ENCODE data around the gene ATRNL1. TPM values are rescaled to one million over a fixed set of nuclear protein-coding genes. Genes with fewer than 3 reads are reported as not detected.

The ATRNL1 gene
- total and polyA plus RNA-seq, 2 of the 8 experiments (the other 6 are each of a cell fraction or from before 2014, with no cell fraction given): 5.1 to 17.6 TPM

DNA sequence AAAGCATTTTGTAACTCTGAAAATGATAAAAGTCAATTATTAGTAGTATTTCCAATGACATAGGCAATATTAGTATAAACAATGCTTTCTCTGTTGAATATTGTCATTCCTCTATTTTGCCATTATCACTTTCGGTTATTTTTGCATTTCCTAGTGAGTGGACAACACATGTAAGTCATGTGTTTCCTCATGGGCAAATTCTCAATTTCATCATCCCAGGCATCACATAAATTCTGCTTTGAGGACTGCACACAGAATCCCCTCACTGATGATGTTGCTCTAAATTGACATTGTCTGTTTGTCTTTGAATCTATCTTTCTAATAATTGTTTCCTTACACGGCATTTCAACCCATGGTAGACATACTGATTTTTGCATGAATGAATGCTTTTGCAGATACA, 842.6 kb downstream of the ATRNL1 start:
- Histone ChIP-seq H2BK20ac (ENCODE audit: low read length) (no peak overlapping the region), H2BK12ac (ENCODE audit: low read depth, low read length) (no peak overlapping the region), H4K5ac (ENCODE audit: insufficient read length, low read depth, low read length) (no peak overlapping the region), H3K4ac (replicated peaks; ENCODE audit: insufficient read length, low read depth, low read length) (no peak overlapping the region), H3K36me3 (ENCODE audit: control insufficient read depth in 2 of 4, insufficient read depth in 4 of 4, low read length in 3 of 4) (no peaks in the 10 kb centered on the region), H4K91ac (replicated peaks; ENCODE audit: insufficient read length, low read length) (no peak overlapping the region), H3K27me3 (replicated peaks in 1 of 4; ENCODE audit: control insufficient read depth in 3 of 4, extremely low read depth in 1 of 4, insufficient read depth in 3 of 4, low read length in 3 of 4) (no peaks in the 10 kb centered on the region), H3K79me1 (ENCODE audit: low read depth, low read length) (no peaks in the 10 kb centered on the region), H2BK15ac (ENCODE audit: low read length) (no peak overlapping the region), H3K9me3 (ENCODE audit: insufficient read depth in 2 of 2, low read depth in 1 of 2, low read length in 1 of 2) (no peaks in the 10 kb centered on the region), H3K14ac (ENCODE audit: insufficient read length) (no peak overlapping the region), H4K20me1 (replicated peaks in 1 of 2; ENCODE audit: control insufficient read depth in 1 of 2, insufficient read depth in 2 of 2, low read length in 2 of 2) (no peaks in the 10 kb centered on the region), H2AK5ac (ENCODE audit: low read depth, low read length) (no peak overlapping the region), H3K23me2 (ENCODE audit: low read depth, low read length) (no peaks in the 10 kb centered on the region), H3K18ac (ENCODE audit: extremely low read depth, low read length) (no peak overlapping the region), H3K4me1 (replicated peaks in 1 of 4; ENCODE audit: control insufficient read depth in 3 of 4, insufficient read depth in 4 of 4, low read length in 3 of 4) (peaks cover 0 to 3% (median 0%) of the 10 kb centered on the region in 4 experiments; a peak in 1 of 7 replicates), H3K27ac (ENCODE audit: low read depth, low read length) (no peak overlapping the region), H3K4me3 (ENCODE audit: extremely low read depth in 1 of 4, insufficient read depth in 2 of 4, low read depth in 3 of 4, low read length in 4 of 4) (no peak overlapping the region), H3K4me2 (ENCODE audit: insufficient read depth in 1 of 2, low read depth in 2 of 2, low read length in 2 of 2) (no peak overlapping the region), H2BK5ac (ENCODE audit: low read depth, low read length) (no peak overlapping the region), H3K9ac (replicated peaks in 1 of 4; ENCODE audit: extremely low read depth in 1 of 4, low read depth in 3 of 4, low read length in 3 of 4) (no peak overlapping the region), H2BK120ac (replicated peaks; ENCODE audit: low read depth, low read length) (no peak overlapping the region), H3K79me2 (ENCODE audit: control insufficient read depth in 1 of 2, insufficient read depth in 2 of 2, low read length in 2 of 2) (no peaks in the 10 kb centered on the region), H2AFZ (ENCODE audit: low read length) (no peak overlapping the region), H4K8ac (ENCODE audit: extremely low read depth, insufficient read depth, low read length) (no peak overlapping the region), H3K56ac (replicated peaks; ENCODE audit: insufficient read length, low read depth, low read length) (no peak overlapping the region), H3K23ac (ENCODE audit: insufficient read length) (no peak overlapping the region)
- ChIA-PET CTCF (ENCODE audit: partially characterized antibody) (no interaction called here), POLR2A (ENCODE audit: partially characterized antibody) (no interaction called here)
- FAIRE-seq (no peak), DNase-seq (ENCODE audit: low read depth in 1 of 2, low spot score in 2 of 2) (no peak)
- WGBS, 2 experiments (ENCODE audit: extremely low coverage in 1 of 2, insufficient coverage in 1 of 2, insufficient read length in 1 of 2, insufficient replicate concordance in 2 of 2, low coverage in 1 of 2, low lambda C conversion rate in 2 of 2, missing lambda C conversion rate in 1 of 2): 92% methylated on average over 2 of the region's 2 CpGs; no CpG with 5 or more reads in 1 of the 2 experiments
- TF ChIP-seq, protein P1, sequence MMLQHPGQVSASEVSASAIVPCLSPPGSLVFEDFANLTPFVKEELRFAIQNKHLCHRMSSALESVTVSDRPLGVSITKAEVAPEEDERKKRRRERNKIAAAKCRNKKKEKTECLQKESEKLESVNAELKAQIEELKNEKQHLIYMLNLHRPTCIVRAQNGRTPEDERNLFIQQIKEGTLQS (IDR thresholded peaks at IDR 0.05; ENCODE audit: insufficient read depth, low read depth, low read length): no peak
- TF ChIP-seq GTF2F1 (IDR thresholded peaks at IDR 0.05; ENCODE audit: borderline replicate concordance, low read depth, low read length) (no peak), GABPA (IDR thresholded peaks at IDR 0.05; ENCODE audit: borderline replicate concordance, insufficient read depth, low read length) (no peak), POU5F1 (IDR thresholded peaks at IDR 0.05; ENCODE audit: low read depth, low read length) (no peak), NRF1 (IDR thresholded peaks at IDR 0.05; ENCODE audit: low read depth, low read length) (no peak), ASH2L (IDR thresholded peaks at IDR 0.05; ENCODE audit: low read length) (no peak), SP2 (IDR thresholded peaks at IDR 0.05; ENCODE audit: low read length) (no peak), EP300 (IDR thresholded peaks at IDR 0.05; ENCODE audit: borderline replicate concordance in 1 of 2, low read depth in 2 of 2, low read length in 2 of 2) (no peak), HDAC2 (IDR thresholded peaks at IDR 0.05; ENCODE audit: borderline replicate concordance in 1 of 2, low read depth in 2 of 2, low read length in 2 of 2) (no peak), CEBPB (IDR thresholded peaks at IDR 0.05; ENCODE audit: low read depth, low read length) (no peak), SIX5 (IDR thresholded peaks at IDR 0.05; ENCODE audit: low read depth, low read length) (no peak), HDAC6 (IDR thresholded peaks at IDR 0.05; ENCODE audit: low read depth, low read length) (no peak), ZNF274 (IDR thresholded peaks at IDR 0.05; ENCODE audit: borderline replicate concordance, extremely low read depth, low read length) (no peak), CBX8 (IDR thresholded peaks at IDR 0.05; ENCODE audit: borderline replicate concordance, low read depth, low read length) (no peak), CHD2 (IDR thresholded peaks at IDR 0.05; ENCODE audit: low read length) (no peak)

All from H1 (cell line).